ENCODE measurements around the gene TMEM35B.
"Not testable (repeated sequence)": the region's sequence is repeated elsewhere in the genome, so short reads cannot be mapped to it uniquely, and the experiment has no call there.

TMEM35B gene

DNA sequence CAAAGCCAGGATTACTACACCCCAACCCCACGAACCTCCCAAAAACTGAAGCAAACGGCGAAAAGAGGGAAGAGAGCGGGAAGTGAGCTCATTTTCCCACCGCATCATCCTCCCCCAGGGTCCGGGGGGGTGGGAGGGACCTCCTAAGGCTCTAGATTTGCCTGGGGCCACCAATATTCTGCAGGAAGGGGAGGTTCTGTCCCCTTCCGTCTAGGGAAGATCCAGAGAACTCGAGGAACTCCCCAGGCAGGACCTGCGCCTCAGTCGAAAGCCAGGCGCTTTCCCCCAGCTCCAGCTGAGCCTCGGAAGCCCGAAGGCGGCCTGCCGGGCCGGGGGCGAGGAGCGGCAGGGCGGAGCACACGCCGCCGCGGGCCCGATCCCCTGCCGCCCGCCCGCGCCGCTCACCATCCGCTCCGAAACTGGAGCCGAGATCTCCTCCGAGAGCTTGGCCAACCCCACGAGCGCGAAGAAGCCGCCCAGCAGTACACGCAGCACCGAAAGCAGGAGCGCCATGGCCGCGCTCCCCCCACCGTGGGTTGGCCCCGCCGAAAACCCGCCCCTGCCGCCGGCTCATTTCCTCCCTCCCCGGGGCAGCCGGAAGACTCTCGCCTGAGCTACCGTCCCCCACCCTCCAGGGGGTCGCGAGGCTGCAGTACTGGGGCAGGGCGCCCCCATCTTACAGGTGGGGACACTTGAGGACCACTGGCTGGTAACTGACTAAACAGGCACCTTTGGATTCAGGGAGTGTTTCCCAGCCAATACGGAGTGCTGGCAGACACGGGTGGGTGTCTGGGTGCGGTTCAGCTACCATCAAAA lies at the start of gene TMEM35B:
Gene TMEM35B, minus strand, starts transcription at position 555 of the 816 bp plus-strand sequence. Its CDS starts 42 bp downstream, at position 513.
- DNase-seq, result peak; percentile 79

DNA sequence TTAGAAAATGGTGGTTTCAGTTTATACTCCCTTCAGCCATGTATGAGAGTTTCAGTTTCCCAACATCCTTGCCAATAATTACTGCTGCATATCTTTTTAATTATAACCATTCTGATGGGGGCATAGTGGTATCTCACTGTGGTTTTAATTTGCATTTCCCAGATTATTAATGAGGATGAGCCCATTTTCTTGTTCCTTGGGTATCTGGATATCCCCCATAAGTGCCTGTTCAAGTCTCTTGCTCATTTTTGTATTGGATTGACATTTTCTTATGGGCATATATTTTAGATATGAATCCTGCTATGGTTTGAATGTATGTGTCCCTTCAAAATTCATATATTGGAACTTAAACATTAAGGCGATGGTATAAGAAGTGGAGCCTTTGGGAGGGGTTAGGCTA lies 48.2 kb upstream of the TMEM35B start:
- DNase-seq, result no peak

DNA sequence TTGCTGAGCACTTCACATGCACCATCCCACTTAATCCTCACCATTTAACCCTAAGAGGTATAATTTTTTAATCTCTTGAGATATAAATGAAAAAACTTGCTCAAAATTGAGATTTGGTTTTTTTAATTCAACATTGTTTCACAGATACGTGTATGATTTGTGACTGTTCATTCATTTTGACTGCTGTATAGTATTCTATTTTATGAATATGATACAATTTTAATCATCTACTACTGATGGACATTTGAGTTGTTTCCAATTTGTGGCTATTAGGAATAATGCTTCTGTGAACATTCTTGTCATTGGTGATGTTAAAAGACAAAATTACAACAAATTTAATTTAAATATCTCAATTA lies 47.2 kb upstream of the TMEM35B start:
- no peak for DNase-seq

DNA sequence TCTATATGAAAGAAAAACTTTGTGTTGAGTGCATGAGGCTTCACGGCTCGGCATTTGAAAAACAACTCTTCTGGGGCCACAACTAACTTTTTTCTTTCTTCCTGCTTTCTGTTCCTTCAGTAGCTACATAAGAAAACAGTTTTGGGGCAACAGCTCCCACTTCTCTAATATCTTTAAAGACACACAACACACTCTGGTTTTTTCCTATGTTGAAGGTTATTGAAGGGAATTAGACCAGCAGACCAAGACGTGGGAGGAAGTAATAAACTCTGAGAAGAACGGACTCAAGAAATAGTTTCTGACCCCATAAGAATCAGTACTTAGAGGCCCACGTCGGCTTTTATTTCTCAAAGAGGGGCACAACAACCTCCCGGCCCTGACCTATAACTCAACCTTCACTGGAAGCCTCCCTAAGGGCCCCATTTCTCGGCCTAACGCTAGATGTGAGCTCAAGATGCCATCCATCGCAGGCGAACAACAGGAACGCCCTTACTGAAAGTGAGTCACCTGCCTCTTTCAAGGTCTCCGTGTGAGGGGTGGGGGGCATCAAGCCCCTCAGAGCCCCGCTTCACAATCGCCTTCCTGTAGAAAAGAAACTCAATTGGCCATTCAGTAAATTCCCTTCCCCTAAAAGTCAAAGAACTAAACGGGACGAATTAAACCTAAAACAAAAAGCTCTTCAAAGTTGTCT lies 45.8 kb upstream of the TMEM35B start:
- DNase-seq, result peak; percentile 25

DNA sequence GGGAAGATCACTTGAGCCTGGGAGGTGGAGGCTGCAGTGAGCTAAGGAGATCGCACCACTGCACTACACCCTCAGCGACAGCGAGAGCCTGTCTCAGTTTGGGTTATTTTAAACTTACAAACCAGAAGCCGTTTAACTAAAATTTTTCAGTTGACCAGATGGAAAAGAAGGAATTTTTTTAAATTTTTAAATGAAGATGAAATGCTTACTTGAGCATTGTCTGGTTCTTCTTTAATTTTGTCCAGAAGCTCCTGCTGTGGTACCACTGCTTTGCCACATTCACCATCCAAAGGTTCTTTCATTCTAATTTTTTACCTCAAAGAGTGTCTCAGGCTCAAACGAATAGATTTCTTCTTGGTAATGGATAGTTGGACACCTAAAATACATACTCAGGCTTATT lies 45.2 kb upstream of the TMEM35B start:
- DNase-seq, result no peak

DNA sequence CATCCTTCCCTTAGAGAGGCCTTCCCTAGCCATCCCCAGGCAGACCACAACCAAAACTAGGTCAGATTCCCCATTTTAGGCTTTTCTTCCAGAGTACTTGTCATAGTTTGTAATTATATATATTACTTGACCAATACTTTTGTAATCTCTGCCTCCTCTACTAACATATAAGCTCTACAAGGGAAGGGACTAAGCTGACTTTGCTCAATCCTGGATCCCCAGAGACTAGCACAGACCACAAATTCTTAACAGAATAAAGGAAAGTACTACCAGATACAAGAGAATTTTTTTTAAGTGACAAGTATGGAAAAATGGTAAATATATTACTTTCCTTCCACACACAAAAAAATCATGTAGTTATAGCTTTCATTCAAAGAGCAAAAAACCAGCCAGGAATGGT lies 44.6 kb upstream of the TMEM35B start:
- DNase-seq, result no peak

DNA sequence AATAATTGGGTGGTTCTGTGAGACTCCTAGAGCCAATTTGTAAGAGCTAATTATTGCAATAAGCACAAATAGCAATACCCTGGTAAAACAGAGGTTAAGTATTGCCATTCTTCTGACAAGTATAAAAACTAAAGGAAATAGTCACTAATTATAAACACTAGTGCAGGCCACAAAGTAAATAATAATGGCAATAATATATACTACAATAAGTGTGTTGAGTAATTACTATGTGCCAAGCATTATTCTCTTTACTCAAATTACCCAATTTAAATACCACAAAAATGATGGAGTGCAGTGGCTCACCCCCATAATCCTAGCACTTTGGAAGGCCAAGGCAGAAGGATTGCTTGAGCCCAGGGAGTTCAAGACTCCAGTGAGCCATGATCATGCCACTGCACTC lies 31.3 kb upstream of the TMEM35B start:
- no peak for DNase-seq

DNA sequence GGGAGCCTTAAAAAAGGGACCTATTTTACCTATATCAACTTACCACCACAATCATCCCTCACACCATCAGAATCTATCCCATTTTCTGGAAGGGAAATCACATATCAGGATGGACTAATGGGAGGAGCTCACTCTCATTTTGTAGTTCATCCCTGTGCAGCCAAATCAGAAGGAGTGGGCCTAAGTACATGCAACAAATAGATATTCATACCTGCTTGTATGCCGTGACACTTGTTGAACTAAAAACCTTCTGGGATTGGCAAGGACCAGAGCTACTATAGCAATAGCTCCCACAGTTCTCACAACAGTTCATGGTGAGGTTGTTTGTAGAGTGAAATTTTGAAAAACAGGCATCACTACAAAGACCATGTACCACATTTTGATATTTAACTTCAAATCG lies 29.3 kb upstream of the TMEM35B start:
- DNase-seq, result no peak

DNA sequence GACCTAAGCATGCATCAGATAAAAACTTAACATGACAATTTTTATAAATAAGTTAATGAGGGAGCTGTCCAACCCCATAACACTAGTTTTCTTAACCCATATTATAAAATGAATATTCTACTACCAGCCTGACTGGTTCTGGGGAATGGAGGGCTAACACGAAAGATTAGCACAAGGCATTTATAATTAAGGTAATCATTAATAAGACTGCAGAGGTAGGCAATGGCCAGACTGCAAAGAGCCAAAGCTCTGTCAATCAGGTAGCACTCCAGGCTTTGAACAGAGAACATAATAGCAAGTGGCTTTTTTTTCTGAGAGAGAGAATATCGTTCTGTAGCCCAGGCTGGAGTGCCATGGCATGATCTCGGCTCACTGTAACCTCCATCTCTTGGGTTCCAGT lies 20.6 kb upstream of the TMEM35B start:
- no peak for DNase-seq

DNA sequence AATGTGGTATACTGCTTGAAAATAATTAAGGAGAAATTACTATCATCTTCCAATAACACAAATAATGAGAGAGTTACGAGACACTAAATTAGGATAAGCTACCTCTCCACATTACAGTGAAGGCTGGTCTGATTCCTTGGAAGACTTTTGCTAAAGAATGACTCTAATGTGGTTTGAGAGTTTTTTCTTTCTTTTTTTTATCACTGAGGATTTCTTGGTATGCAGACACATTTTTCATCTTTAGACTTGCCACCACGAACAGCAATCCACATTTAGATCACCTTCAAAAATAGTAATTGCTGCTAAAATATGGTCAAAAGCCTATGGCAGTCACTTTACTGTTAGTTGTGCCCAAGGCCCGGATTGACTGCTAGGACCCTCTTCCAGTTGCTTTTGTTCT lies 16.6 kb upstream of the TMEM35B start:
- DNase-seq, result no peak

DNA sequence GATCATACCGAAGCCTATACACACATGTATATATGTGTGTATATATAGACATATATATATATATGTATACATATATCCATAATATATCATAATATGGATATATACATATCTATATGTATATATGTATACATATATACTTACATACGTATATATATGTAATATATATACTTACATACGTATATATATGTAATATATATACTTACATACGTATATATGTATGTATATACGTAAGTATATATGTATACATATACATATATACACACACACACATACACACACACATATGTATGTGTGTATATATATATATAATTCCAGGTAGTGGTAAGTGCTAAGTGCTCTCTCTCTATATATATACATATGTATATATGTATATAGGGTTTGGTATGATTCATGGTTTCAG lies 9.7 kb upstream of the TMEM35B start:
- DNase-seq, result no peak

DNA sequence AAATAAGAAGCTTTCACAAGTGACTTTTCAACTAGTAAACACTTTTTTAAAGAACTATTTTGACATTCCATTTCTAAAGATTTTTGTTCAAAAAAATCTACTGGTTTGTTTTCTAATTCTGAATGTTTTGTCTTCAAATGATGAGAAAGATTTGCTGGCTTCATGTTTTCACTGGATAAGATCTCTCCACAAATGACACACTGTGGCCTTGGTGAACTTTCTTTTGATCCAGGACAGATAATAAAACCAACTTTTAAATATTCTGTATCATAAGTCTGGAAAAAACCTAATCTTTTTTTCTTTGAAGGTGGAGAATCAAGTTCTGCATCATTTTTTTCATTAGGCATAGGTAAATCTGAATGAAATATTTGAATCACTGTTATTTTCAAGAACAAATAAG lies 3.4 kb upstream of the TMEM35B start:
- DNase-seq, result no peak

DNA sequence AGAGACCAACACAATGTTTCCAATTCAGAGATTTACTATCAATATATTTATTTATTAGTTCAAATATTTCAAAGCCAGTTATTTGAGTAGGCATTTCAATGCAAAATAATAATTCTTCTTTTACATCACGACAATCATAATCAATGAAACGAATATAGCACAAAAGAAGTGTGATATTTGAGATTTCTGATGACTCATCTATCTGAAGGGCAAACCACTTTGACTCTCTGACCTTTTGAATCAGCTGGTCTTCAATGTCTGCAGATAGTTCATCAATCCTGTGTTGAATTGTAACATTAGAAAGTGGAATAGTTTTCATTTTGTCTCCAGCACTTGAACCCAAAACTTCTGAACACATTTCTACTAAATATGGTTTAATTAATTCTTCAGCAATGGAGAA lies 3.0 kb upstream of the TMEM35B start:
- DNase-seq, result no peak

DNA sequence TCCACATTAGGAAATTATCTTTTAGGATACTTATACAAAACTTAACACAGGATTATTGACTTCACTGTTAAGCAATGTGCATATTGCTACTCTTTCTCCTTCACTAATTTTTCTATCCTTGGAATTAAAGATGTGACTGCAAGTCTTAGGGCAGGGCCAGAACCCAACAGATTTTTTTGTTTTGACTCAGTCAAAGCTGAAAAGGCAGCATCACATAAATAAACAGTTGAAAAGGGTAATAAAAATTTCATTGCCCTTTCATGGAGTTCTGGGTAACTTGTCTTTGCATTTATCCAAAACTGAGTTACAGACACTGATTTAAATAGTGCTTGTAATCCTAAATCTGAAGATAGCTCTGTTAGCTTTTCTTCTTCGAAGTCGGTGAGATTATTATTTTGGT lies 1.9 kb upstream of the TMEM35B start:
- DNase-seq, result no peak

DNA sequence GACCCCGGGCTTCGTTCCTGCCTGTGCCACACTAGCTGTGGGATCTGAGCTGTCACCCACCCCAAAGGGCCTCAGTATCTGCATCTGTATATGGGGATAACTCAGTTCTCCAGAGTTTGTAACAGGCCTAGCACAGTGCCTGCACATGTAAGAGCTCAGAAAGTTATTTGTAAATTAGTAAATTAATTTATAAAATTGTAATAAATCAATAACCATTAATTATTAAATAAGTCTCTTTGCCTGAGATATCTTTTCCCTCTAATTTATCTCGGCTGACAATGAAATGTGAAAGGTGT lies 410 bp upstream of the TMEM35B start:
- DNase-seq, result not testable (repeated sequence)

DNA sequence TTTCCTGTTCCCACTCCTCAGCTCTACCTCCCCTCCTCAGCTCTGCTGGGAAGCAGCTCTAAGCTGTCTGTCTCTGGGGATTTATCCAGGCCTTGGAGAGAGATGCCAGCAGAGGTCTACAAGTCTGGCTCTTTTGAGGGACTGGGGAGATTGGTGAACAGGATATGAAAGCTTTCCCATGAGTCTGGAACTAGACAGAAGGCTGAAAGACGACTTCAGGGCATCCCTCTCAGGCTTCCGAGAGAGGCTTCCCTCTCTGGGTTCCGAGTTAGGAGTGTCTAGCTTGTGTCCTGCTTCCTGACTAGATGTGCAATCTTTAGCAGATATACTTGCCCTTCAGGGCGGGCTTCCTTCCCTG lies 733 bp downstream of the TMEM35B start:
- no peak for DNase-seq

DNA sequence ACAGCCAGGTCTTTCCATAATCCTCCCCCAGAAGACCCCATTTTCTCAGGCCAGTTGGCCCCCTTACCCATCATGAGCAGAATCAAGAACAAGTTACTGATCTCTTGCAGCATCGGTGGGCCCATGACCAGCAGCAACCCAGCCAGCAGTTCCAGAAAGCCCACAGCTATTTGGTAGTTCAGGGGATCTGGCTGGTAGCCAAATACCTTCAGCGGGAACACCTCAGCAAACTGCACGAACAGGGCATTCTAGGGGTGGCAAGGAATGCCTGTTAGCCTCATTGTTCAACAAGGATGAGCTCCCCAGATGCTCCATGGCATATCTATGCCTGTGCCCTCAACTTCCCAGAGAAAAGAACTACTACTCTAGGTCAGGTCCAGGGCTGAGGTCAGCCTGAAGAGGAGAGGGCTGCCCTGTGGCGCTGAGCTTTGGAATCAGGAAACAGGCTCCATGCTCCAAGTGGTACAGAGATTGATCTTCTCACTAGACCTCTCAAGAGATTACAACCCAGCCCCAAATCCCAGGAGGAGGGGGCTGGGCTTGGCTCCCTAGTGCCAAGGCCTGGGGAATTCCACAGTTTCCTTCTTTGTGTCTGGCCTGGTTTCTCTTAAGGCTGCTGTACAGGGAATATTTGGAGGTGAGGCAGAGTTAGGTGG lies 1.3 kb downstream of the TMEM35B start:
- DNase-seq, result no peak

DNA sequence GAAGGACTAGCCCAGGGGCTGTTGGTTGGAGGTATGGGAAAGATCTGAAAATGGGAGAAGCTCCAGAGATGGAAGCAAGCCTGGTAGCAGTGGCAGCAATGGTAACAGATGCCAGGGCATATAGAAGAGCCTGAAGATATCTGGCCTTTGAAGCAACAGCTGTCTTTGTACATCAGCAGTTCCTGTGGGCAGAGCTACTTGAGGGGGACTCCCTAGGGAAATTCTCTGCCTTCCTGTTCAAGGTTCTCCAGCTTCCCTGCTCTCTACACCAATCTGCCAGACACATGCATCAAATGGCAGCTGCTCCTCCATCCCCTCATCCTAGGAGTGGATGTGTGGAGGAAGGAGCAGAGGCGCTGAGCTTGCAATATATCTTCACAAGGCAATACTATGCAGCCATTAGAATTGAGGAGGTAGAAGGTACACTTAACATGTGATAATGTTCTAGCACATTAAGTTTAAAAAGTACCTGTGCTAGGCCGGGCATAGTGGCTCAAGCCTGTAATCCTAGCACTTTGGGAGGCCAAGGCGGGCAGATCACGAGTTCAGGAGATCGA lies 2.2 kb downstream of the TMEM35B start:
- no peak for DNase-seq

DNA sequence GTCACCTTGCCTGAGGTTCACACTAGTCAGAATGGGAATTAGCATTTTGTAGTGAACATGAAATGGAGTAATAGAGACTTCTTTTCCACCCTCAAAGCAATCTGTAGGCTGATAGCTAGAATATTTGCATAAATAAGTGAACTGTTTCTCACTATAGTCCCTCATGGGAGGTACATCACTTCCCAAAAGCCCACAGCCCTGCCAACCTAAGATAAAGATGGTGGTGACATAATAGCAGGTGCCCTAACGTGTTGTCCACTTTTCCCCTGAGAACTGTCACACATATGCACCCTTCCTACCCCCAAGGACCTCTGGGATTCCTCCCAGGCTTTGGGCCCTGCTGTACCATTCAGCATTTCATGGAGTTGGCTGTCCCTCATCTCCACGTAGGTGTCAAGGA lies 4.4 kb downstream of the TMEM35B start:
- no peak for DNase-seq

DNA sequence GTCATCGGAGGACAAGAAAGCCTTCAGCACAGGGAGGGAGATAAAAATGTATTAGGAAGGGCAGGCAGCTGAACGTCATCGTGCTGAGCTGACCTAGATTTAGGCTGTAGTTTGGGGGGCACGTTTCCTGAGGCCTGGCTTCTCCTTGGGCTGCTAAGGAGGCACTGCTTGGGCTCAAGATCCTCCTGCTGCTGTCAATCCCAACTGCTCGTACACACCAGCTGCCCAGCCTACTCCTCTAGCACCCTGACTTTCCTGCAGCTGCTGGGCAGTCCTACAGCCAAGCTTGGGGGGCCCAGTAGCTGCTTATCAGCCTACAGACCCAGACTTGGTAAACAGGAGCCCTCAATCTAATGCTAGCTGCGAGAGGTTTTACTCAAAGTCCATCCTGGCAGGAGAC lies 6.2 kb downstream of the TMEM35B start:
- no peak for DNase-seq

DNA sequence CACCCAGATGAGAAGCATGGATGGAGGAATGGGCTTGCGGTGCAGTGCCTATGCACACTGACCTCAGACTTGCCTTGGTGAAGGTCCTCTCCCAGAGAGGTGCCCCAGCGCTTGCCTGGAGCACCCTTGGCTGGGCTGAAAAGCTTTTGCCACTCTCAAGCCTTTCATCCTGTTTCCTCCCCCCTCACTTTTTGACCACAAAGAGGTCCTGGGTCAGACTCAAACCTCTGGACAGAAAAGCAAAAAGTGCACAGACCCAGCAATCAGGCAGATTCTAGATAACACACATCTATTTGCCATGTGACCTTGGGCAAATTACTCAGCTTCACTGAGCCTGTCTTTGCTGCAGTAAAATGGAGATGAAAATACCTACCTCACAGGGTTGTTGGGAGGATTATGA lies 7.3 kb downstream of the TMEM35B start:
- DNase-seq, result no peak

DNA sequence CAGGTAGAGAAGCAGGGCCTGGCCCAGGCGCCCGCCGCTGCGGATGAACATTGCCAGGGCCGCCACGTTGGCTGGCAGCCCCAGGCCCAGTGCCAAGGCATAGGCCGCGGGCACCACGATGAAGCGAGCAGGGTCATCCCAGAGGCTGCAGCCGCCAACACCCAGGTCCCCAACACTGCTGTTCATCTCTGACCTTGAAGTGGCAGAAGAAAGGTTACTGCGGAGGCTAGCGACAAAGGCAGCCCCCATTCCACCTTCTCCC lies 8.0 kb downstream of the TMEM35B start:
- DNase-seq, result no peak

DNA sequence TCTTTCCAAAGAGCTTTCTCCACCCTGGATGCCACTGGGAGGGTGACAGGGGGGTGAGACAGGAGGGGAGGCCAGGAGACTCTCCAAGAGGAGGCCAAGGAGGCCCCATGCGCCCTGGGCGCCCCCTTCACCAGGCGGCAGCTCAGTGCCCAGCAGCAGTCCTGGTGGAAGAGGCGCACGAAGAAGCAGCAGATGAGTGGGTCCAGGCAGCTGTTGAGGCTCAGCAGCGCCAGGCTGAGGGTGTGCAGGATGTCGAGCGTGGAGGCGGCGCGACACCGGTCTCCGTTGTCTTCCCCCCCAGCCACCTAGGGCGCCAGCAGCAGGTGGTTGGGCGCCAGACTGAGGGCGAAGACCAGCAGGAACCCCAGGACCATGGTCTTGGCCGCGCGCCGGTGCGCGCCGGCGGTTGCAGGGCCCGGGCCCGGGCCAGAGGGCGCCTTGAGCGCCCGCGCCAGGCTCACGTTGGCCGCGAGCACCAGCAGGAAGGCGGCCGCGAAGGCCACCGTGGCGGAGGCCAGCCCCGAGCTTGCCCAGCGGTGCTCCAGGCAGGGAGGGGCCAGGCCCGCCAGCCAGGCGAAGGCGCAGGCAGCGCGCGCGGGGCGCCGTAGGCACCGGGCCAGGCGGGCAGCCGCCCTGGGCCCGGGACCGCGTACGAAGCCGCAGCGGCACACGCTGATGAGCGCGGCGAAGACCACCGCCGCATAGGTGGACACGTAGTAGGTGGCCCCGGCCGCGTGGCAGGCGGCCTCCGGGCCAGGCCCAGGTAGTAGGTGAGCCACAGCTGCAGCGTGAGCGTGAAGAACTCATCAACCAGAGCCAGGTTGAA lies 8.6 kb downstream of the TMEM35B start:
- DNase-seq, result no peak

DNA sequence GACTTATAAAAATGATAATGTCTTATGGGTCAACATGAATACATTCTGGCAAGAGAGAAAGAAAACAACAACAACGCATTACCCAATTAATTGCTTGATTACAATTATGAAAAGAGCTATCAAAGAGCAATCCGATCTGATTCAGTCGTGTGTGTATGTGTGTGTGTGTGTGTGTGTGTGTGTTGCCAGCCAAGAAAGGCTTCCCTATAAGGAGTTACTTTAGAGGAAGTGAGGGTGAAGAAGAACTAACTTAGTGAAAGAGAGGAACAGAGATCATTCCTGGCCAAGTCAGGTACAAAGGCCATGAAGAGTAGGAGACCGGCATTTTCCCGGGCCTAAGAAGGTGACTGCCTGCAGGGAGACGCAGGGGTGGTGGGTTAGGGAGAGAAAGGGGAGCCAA lies 9.4 kb downstream of the TMEM35B start:
- no peak for DNase-seq

Measured in activated CD4-positive, alpha-beta T cell treated with anti-CD3 and anti-CD28 coated beads, Interleukin-2, amount 50 U/mL, for 16 hours (primary cell).